Esophagus muscularis mucosa (tissue), 3 donors: ENCODE measurements around the gene CLCF1.

Experiments used
- POLR2A ChIP-seq: fragments of 450-650 bp; IDR thresholded peaks from one replicate; pipeline ENCODE4 v1.6.1; 2017; ENCODE audit warnings: antibody characterized with exemption, moderate library complexity, mild to moderate bottlenecking, low read depth
- POLR2AphosphoS5 ChIP-seq, 2 donors: sonication (generic); formaldehyde crosslinking; IDR thresholded peaks; one replicate each; pipeline ENCODE4 v1.6.1; 2017; ENCODE audit warnings: antibody characterized with exemption in 2 of 2
- TF ChIP-seq, protein P1 (sequence below), 3 experiments: fragments of 200-600 bp in 2 of 3; fragments of 450-650 bp in 1 of 3; sonication (generic) in 2 of 3; IDR thresholded peaks; one replicate each; pipeline ENCODE4 v1.5.1; 2017 to 2019; ENCODE audit warnings: antibody characterized with exemption in 3 of 3, mild to moderate bottlenecking in 2 of 3, moderate library complexity in 1 of 3

DNA sequence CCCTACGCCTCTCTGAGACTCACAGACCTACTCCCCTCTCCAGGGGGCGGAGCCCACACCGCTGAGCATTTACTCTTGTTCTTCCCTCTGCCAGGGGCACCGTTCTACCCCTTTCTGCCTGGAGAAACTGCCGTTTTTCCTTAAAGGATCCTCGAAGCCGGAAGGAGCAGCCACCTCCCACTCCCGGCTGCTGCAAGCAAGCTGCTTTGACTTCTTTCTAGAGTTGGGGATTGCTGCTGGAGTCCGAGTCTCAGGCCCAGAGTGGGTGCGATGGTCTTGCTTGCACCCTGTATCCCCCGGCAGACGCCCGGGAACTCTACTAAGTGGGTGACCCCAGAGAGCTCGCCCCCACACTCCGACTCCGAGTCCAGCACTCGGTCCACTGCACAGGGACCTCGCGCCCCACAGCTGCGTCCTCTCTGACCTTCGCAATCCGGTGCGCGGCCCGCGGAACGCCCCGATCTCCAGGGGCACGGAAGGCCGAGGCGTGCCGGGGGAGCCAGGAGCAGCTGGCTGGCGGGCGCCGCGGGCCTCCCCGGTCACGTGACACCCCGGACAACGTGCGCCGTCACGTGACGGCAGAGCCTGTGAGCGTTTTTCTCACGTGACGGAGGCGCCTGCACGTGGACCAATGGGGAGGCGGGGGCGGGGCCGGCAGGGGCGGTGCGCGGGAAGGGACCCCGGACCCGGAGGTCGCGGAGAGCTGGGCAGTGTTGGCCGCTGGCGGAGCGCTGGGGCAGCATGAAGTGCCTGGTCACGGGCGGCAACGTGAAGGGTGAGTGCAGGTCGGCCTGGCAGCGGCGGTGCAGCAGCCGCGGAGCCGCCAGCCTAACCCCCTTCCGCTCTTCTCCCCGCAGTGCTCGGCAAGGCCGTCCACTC lies 18.1 kb upstream of the CLCF1 start, which contains the start of gene RAD9A:
- TF ChIP-seq, protein P1, sequence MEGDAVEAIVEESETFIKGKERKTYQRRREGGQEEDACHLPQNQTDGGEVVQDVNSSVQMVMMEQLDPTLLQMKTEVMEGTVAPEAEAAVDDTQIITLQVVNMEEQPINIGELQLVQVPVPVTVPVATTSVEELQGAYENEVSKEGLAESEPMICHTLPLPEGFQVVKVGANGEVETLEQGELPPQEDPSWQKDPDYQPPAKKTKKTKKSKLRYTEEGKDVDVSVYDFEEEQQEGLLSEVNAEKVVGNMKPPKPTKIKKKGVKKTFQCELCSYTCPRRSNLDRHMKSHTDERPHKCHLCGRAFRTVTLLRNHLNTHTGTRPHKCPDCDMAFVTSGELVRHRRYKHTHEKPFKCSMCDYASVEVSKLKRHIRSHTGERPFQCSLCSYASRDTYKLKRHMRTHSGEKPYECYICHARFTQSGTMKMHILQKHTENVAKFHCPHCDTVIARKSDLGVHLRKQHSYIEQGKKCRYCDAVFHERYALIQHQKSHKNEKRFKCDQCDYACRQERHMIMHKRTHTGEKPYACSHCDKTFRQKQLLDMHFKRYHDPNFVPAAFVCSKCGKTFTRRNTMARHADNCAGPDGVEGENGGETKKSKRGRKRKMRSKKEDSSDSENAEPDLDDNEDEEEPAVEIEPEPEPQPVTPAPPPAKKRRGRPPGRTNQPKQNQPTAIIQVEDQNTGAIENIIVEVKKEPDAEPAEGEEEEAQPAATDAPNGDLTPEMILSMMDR (IDR thresholded peaks at IDR 0.05), result peak in 1 of 3 experiments; percentile 34
- peak; percentile 36 for TF ChIP-seq POLR2A
- TF ChIP-seq POLR2AphosphoS5 (IDR thresholded peaks at IDR 0.05), result peak; percentile 91 to 94
